Smooth muscle cell (in vitro differentiated cells): Measurements from ENCODE around the gene ZNF750. TPM values are rescaled to one million over a fixed set of nuclear protein-coding genes. Genes with fewer than 3 reads are reported as not detected.

ENCODE experiments used
- DNase-seq: peaks from one replicate; lab custom pipeline; 2025; ENCODE audit not compliant: unreplicated experiment; lab: John Stamatoyannopoulos, UW
- H2AFZ ChIP-seq: fragments of 200-600 bp; sonication (generic); 2 replicates; pipeline ENCODE4 v1.6.0; 2016; ENCODE audit warnings: antibody characterized with exemption, low read depth, mild to moderate bottlenecking
- H3F3A ChIP-seq: fragments of 200-600 bp; sonication (generic); 2 replicates; pipeline ENCODE4 v1.6.0; 2017; ENCODE audit warnings: antibody characterized with exemption, low read depth
- H3K27ac ChIP-seq: fragments of 200-600 bp; sonication (generic); 2 replicates; pipeline ENCODE4 v1.5.1; 2016; ENCODE audit warnings: low read depth, mild to moderate bottlenecking
- H3K27me3 ChIP-seq: fragments of 200-600 bp; sonication (generic); 2 replicates; pipeline ENCODE4 v1.6.1; 2016; ENCODE audit warnings: low read depth, mild to moderate bottlenecking
- H3K36me3 ChIP-seq: fragments of 200-600 bp; sonication (generic); 2 replicates; pipeline ENCODE4 v1.5.1; 2016; ENCODE audit warnings: low read depth
- H3K4me1 ChIP-seq: fragments of 200-600 bp; sonication (generic); 2 replicates; pipeline ENCODE4 v1.5.1; 2016; ENCODE audit warnings: low read depth
- H3K4me2 ChIP-seq: fragments of 200-600 bp; sonication (generic); 2 replicates; pipeline ENCODE4 v1.6.0; 2016; ENCODE audit warnings: mild to moderate bottlenecking
- H3K4me3 ChIP-seq: fragments of 200-600 bp; sonication (generic); 2 replicates; pipeline ENCODE4 v1.5.1; 2016; ENCODE audit warnings: mild to moderate bottlenecking
- H3K79me2 ChIP-seq: fragments of 200-600 bp; sonication (generic); 2 replicates; pipeline ENCODE4 v1.6.0; 2016; ENCODE audit warnings: low read depth, mild to moderate bottlenecking
- H3K9ac ChIP-seq: fragments of 200-600 bp; sonication (generic); 2 replicates; pipeline ENCODE4 v1.6.0; 2016; ENCODE audit warnings: low read depth
- H3K9me3 ChIP-seq: fragments of 200-600 bp; sonication (generic); replicated peaks from 2 replicates; pipeline ENCODE4 v1.5.1; 2016; ENCODE audit warnings: low read depth
- H4K20me1 ChIP-seq: fragments of 200-600 bp; sonication (generic); 2 replicates; pipeline ENCODE4 v1.6.0; 2016; ENCODE audit warnings: low read depth
- WGBS: methylation state at CpG from one replicate; pipeline ENCODE4 v1.1.7; 2016; ENCODE audit warnings: low lambda C conversion rate; 5-methylcytosine and 5-hydroxymethylcytosine counted together
- polyA plus RNA-seq: library from polyadenylated mRNA; unstranded; fragments of >200 nt; fragmentation: Nextera tagmentation; extraction: Ambion mirVana; gene quantifications from 2 replicates; pipeline ENCODE4 v1.2.1, GENCODE V29; 2016
- total RNA-seq: library from RNA; depleted of rRNA; stranded (reverse); fragments of >200 nt; gene quantifications from 2 replicates; pipeline ENCODE4 v1.2.3, GENCODE V29; 2014
- TF ChIP-seq, protein P1 (sequence below): fragments of 200-600 bp; sonication (generic); IDR thresholded peaks from 2 replicates; pipeline ENCODE4 v1.5.1; 2017; ENCODE audit warnings: borderline replicate concordance, mild to moderate bottlenecking, antibody characterized with exemption; ENCODE audit not compliant: insufficient read depth, poor library complexity, severe bottlenecking

The ZNF750 gene
- total and polyA plus RNA-seq, 2 experiments from 2014 or later, result 0.93 to 7.1 TPM

GRCh38 chr17:82840431-82840831 is 609 bp upstream of the ZNF750 start:
- peak overlapping the region; percentile 79 for H3K4me2 ChIP-seq
- no peak for DNase-seq
- H2AFZ ChIP-seq, result no peak overlapping the region
- H3K4me3 ChIP-seq, result no peak overlapping the region
- no peaks in the 10 kb centered on the region for H3K27me3 ChIP-seq
- peak overlapping the region; percentile 29 for H3K27ac ChIP-seq
- H3K9ac ChIP-seq, result no peak overlapping the region
- 67% methylated on average over 12 of the region's 12 CpGs for WGBS
- H3K4me1 ChIP-seq, result peaks cover 27% of the 10 kb centered on the region
- peaks cover 4% of the 10 kb centered on the region for H3F3A ChIP-seq
- no peaks in the 10 kb centered on the region for H3K9me3 ChIP-seq
- no peaks in the 10 kb centered on the region for H4K20me1 ChIP-seq
- no peaks in the 10 kb centered on the region for H3K79me2 ChIP-seq
- TF ChIP-seq, protein P1, sequence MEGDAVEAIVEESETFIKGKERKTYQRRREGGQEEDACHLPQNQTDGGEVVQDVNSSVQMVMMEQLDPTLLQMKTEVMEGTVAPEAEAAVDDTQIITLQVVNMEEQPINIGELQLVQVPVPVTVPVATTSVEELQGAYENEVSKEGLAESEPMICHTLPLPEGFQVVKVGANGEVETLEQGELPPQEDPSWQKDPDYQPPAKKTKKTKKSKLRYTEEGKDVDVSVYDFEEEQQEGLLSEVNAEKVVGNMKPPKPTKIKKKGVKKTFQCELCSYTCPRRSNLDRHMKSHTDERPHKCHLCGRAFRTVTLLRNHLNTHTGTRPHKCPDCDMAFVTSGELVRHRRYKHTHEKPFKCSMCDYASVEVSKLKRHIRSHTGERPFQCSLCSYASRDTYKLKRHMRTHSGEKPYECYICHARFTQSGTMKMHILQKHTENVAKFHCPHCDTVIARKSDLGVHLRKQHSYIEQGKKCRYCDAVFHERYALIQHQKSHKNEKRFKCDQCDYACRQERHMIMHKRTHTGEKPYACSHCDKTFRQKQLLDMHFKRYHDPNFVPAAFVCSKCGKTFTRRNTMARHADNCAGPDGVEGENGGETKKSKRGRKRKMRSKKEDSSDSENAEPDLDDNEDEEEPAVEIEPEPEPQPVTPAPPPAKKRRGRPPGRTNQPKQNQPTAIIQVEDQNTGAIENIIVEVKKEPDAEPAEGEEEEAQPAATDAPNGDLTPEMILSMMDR, result no peak
- H3K36me3 ChIP-seq, result no peaks in the 10 kb centered on the region

- Histone ChIP-seq H3K9ac (peak overlapping the region; percentile 63), H3K4me2 (peak overlapping the region; percentile 79)
These were observed 1.3 kb downstream of the ZNF750 start for GRCh38 chr17:82838386-82839063.

GRCh38 chr17:82837586-82838320 is 2.1 kb downstream of the ZNF750 start:
- H3K27ac ChIP-seq, result peak overlapping the region; percentile 71
- no peak for DNase-seq
- H3K4me3 ChIP-seq, result peak overlapping the region; percentile 42
- H3K9me3 ChIP-seq, result no peaks in the 10 kb centered on the region
- no peaks in the 10 kb centered on the region for H4K20me1 ChIP-seq
- peaks cover 11% of the 10 kb centered on the region for H3F3A ChIP-seq
- peak overlapping the region; percentile 34 for H3K9ac ChIP-seq
- no peaks in the 10 kb centered on the region for H3K27me3 ChIP-seq
- TF ChIP-seq, protein P1, result no peak
- H3K79me2 ChIP-seq, result no peaks in the 10 kb centered on the region
- no peaks in the 10 kb centered on the region for H3K36me3 ChIP-seq
- H3K4me1 ChIP-seq, result peaks cover 27% of the 10 kb centered on the region
- H2AFZ ChIP-seq, result no peak overlapping the region
- WGBS, result 70% methylated on average over 13 of the region's 13 CpGs
- H3K4me2 ChIP-seq, result peak overlapping the region; percentile 79

More at GRCh38 chr17:82838386-82839063, 1.3 kb downstream of the ZNF750 start:
- Histone ChIP-seq H2AFZ (peak overlapping the region; percentile 76), H3K27ac (peak overlapping the region; percentile 71), H3F3A (peaks cover 11% of the 10 kb centered on the region), H3K9me3 (no peaks in the 10 kb centered on the region), H4K20me1 (no peaks in the 10 kb centered on the region), H3K79me2 (no peaks in the 10 kb centered on the region), H3K4me1 (peaks cover 27% of the 10 kb centered on the region), H3K4me3 (peak overlapping the region; percentile 42), H3K36me3 (no peaks in the 10 kb centered on the region), H3K27me3 (no peaks in the 10 kb centered on the region)
- TF ChIP-seq, protein P1, result no peak
- no peak for DNase-seq
- 40% methylated on average over 17 of the region's 17 CpGs for WGBS
